ENCODE measurements around the gene AFF1. TPM values are rescaled to one million over a fixed set of nuclear protein-coding genes. Genes with fewer than 3 reads are reported as not detected.

AFF1 gene
- total RNA-seq, 4 donors from 2014 or later: 155 to 238 (median 192) TPM

DNA sequence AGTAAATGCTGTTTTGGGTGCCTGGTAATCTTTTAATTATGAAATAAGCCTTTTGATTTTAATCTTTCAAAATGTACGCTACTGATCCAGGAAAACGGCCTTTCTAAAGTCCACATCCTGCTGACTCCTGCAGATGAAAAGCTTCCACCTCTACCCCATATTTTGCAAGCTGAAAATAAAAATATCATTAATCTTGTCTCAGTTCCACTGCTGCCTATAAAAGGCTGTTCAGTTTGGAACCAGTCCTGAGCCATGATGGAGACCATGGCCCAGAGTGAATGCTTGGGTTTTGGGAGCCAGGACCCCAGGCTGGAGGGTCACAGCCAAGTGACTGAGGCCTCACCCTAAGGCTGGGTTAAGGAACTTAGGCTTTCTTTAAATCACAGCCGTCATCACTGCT lies 110.8 kb downstream of the AFF1 start:
- intact Hi-C loops (cut with DNase I): no loop called here
- TF ChIP-seq POLR2A (IDR thresholded peaks at IDR 0.05): no peak
- TF ChIP-seq, protein P1, sequence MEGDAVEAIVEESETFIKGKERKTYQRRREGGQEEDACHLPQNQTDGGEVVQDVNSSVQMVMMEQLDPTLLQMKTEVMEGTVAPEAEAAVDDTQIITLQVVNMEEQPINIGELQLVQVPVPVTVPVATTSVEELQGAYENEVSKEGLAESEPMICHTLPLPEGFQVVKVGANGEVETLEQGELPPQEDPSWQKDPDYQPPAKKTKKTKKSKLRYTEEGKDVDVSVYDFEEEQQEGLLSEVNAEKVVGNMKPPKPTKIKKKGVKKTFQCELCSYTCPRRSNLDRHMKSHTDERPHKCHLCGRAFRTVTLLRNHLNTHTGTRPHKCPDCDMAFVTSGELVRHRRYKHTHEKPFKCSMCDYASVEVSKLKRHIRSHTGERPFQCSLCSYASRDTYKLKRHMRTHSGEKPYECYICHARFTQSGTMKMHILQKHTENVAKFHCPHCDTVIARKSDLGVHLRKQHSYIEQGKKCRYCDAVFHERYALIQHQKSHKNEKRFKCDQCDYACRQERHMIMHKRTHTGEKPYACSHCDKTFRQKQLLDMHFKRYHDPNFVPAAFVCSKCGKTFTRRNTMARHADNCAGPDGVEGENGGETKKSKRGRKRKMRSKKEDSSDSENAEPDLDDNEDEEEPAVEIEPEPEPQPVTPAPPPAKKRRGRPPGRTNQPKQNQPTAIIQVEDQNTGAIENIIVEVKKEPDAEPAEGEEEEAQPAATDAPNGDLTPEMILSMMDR (IDR thresholded peaks at IDR 0.05): no peak
- 64 to 70% methylated on average over 3 of the region's 3 CpGs for WGBS, 2 donors
- Histone ChIP-seq H3K4me3 (replicated peaks in 1 of 3) (no peak overlapping the region), H3K27ac (peak overlapping the region; percentile 69 to 89 (median 75)), H3K4me1 (peaks cover 91 to 98% of the 10 kb centered on the region in 2 donors), H3K9me3 (no peaks in the 10 kb centered on the region), H3K36me3 (peaks cover 9 to 12% of the 10 kb centered on the region in 2 donors), H3K27me3 (no peaks in the 10 kb centered on the region)
- no peak for DNase-seq

DNA sequence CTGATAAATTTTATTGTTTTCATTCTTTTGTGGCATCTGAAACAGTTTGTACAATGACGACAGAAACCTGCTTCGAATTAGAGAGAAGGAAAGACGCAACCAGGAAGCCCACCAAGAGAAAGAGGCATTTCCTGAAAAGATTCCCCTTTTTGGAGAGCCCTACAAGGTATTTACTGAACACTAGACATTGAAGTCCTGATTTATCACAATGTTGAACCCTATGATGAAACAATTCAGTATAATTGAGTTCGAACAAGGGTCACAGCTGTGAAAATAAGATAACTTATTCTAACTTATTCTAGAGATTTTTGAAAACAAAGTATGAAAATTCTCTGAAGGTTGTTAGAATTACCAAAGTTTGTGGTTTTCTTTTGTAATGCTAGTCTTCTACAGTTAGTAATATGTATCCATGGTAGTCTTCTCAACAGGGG lies 111.3 kb downstream of the AFF1 start:
- Histone ChIP-seq H3K4me1 (peaks cover 90 to 98% of the 10 kb centered on the region in 2 donors), H3K4me3 (replicated peaks in 1 of 3) (no peak overlapping the region), H3K36me3 (peaks cover 9 to 12% of the 10 kb centered on the region in 2 donors), H3K9me3 (no peaks in the 10 kb centered on the region), H3K27me3 (no peaks in the 10 kb centered on the region), H3K27ac (peak overlapping the region; percentile 69 to 89 (median 75))
- DNase-seq: no peak
- WGBS, 2 donors: 72 to 80% methylated on average over 4 of the region's 4 CpGs
- intact Hi-C loops (cut with DNase I): no loop called here
- TF ChIP-seq, protein P1 (IDR thresholded peaks at IDR 0.05): no peak

DNA sequence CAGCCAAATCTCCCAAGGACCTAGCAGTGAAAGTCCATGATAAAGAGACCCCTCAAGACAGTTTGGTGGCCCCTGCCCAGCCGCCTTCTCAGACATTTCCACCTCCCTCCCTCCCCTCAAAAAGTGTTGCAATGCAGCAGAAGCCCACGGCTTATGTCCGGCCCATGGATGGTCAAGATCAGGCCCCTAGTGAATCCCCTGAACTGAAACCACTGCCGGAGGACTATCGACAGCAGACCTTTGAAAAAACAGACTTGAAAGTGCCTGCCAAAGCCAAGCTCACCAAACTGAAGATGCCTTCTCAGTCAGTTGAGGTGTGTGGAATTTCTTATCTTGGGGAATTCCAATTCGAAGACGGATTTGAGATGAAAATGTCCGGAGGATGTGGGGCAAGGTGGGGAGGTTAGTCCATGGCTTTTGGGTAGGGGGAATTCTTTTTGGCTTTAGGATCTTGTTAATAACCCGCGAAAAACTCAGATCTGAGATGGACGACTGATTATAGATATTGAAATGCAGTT lies 112.5 kb downstream of the AFF1 start:
- no peaks in the 10 kb centered on the region for H3K9me3 ChIP-seq
- no peaks in the 10 kb centered on the region for H3K27me3 ChIP-seq
- no peak for TF ChIP-seq POLR2A (IDR thresholded peaks at IDR 0.05)
- TF ChIP-seq, protein P1 (IDR thresholded peaks at IDR 0.05): no peak
- peaks cover 9 to 12% of the 10 kb centered on the region in 2 donors for H3K36me3 ChIP-seq
- no peak overlapping the region for H3K4me3 ChIP-seq (replicated peaks in 1 of 3)
- peak; percentile 54 to 60 for DNase-seq
- H3K4me1 ChIP-seq: peaks cover 89 to 97% of the 10 kb centered on the region in 2 donors
- WGBS, 2 donors: 59 to 68% methylated on average over 10 to 11 of the region's 11 CpGs
- intact Hi-C loops (cut with DNase I): no loop called here
- H3K27ac ChIP-seq: peak overlapping the region; percentile 21 to 75 (median 71)

DNA sequence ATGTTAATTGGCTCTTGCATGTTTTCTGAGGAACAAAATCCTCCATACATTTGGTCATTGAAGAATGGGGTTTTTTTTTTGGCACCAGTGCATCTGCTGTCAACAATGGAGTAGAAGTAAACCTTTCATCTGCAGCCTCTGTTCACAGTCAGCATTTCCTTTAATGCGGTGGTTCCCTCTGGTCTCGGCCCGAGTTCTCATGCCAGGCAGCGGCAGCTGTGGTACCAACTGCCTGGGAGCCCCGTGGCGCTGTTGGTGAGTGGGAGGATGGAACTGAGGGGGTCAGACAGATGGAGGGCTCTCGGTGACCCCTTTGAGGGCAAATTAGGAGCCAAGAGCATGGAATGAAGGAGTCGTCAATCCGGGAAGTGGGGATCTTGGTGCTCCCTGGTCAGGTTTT lies 114.7 kb downstream of the AFF1 start:
- intact Hi-C loops (cut with DNase I): no loop called here
- 85 to 93% methylated on average over 9 of the region's 9 CpGs for WGBS, 2 donors

DNA sequence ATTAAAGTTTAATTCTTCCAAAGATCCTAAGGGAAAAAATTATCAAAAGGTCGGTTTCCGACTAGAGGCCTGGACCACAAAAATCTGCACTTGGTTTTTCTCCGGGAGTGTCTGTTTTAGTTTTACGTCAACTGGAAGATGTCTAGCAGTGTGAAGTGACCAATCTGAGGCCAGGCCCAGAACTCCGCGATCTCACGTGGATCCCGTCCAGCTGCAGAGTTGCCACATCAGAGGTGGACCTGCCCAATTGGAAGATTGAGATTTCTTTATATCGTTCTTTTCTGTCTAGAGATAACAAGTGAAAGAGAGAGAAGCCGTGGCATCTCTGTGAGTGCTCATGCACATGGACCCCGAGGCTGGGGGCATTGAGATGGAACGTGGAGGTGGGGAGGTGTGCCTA lies 115.8 kb downstream of the AFF1 start:
- WGBS, 2 donors: 78 to 81% methylated on average over 12 of the region's 12 CpGs
- intact Hi-C loops (cut with DNase I): no loop called here
- peak overlapping the region in 2 of 3 donors; percentile 52 to 87 for H3K27ac ChIP-seq
- H3K4me1 ChIP-seq: peaks cover 93 to 98% of the 10 kb centered on the region in 2 donors
- no peaks in the 10 kb centered on the region for H3K9me3 ChIP-seq
- DNase-seq: no peak
- no peaks in the 10 kb centered on the region for H3K27me3 ChIP-seq
- TF ChIP-seq, protein P1 (IDR thresholded peaks at IDR 0.05): no peak
- TF ChIP-seq POLR2A (IDR thresholded peaks at IDR 0.05): no peak
- no peak overlapping the region for H3K4me3 ChIP-seq (replicated peaks in 1 of 3)
- H3K36me3 ChIP-seq: peaks cover 9 to 12% of the 10 kb centered on the region in 2 donors

More for the DNA sequence above, 114.7 kb downstream of the AFF1 start:
- TF ChIP-seq, protein P1 (IDR thresholded peaks at IDR 0.05): no peak
- no peak for TF ChIP-seq POLR2A (IDR thresholded peaks at IDR 0.05)
- peaks cover 9 to 12% of the 10 kb centered on the region in 2 donors for H3K36me3 ChIP-seq
- no peaks in the 10 kb centered on the region for H3K9me3 ChIP-seq
- peaks cover 93 to 98% of the 10 kb centered on the region in 2 donors for H3K4me1 ChIP-seq
- H3K4me3 ChIP-seq (replicated peaks in 1 of 3): no peak overlapping the region
- DNase-seq: no peak
- H3K27me3 ChIP-seq: no peaks in the 10 kb centered on the region
- H3K27ac ChIP-seq: peak overlapping the region; percentile 5 to 87 (median 28)

Measured in thyroid gland (tissue), 4 donors.